ENCODE results near the gene FGFR3. TPM values are rescaled to one million over a fixed set of nuclear protein-coding genes. Genes with fewer than 3 reads are reported as not detected.

Gene FGFR3
- total and polyA plus RNA-seq, 2 of the 8 experiments (the other 6 are each of a cell fraction or from before 2014, with no cell fraction given) = 9.0 to 19.5 TPM

- WGBS, 2 experiments (ENCODE audit: extremely low coverage in 1 of 2, insufficient coverage in 1 of 2, insufficient read length in 1 of 2, insufficient replicate concordance in 2 of 2, low coverage in 1 of 2, low lambda C conversion rate in 2 of 2, missing lambda C conversion rate in 1 of 2) = 33% methylated on average over 31 of the region's 32 CpGs; no CpG with 5 or more reads in 1 of the 2 experiments
- H2BK5ac ChIP-seq (ENCODE audit: low read depth, low read length) = no peak overlapping the region
- H3K4me1 ChIP-seq (replicated peaks in 1 of 4; ENCODE audit: control insufficient read depth in 3 of 4, insufficient read depth in 4 of 4, low read length in 3 of 4) = peaks cover 0 to 14% (median 7%) of the 10 kb centered on the region in 4 experiments; a peak in 5 of 7 replicates
- POLR2A ChIA-PET (ENCODE audit: partially characterized antibody) = interaction anchor here (0.6 to 1.7 kb wide), 5 partner anchors 10 to 375 kb away, joined by 3 to 5 read pairs (median 4); partner anchors contain the start of gene NSD2
- no peak overlapping the region for H3K23ac ChIP-seq (ENCODE audit: insufficient read length)
- peak overlapping the region; percentile 62 to 79 (median 72) for H3K4me3 ChIP-seq (ENCODE audit: extremely low read depth in 1 of 4, insufficient read depth in 2 of 4, low read depth in 3 of 4, low read length in 4 of 4)
- H4K20me1 ChIP-seq (replicated peaks in 1 of 2; ENCODE audit: control insufficient read depth in 1 of 2, insufficient read depth in 2 of 2, low read length in 2 of 2) = peaks cover 18 to 28% of the 10 kb centered on the region in 2 experiments
- H2BK20ac ChIP-seq (ENCODE audit: low read length) = no peak overlapping the region
- no peak overlapping the region for H3K4ac ChIP-seq (replicated peaks; ENCODE audit: insufficient read length, low read depth, low read length)
- H3K9me3 ChIP-seq (ENCODE audit: insufficient read depth in 2 of 2, low read depth in 1 of 2, low read length in 1 of 2) = no peaks in the 10 kb centered on the region
- H3K27me3 ChIP-seq (replicated peaks in 1 of 4; ENCODE audit: control insufficient read depth in 3 of 4, extremely low read depth in 1 of 4, insufficient read depth in 3 of 4, low read length in 3 of 4) = peaks cover 41 to 60% (median 56%) of the 10 kb centered on the region in 4 experiments
- no peak overlapping the region for H2BK15ac ChIP-seq (ENCODE audit: low read length)
- H4K91ac ChIP-seq (replicated peaks; ENCODE audit: insufficient read length, low read length) = no peak overlapping the region
- H4K8ac ChIP-seq (ENCODE audit: extremely low read depth, insufficient read depth, low read length) = peak overlapping the region; percentile 19; the same call in 1 of the 2 replicates
- H2BK12ac ChIP-seq (ENCODE audit: low read depth, low read length) = no peak overlapping the region
- H3K56ac ChIP-seq (replicated peaks; ENCODE audit: insufficient read length, low read depth, low read length) = no peak overlapping the region
- DNase-seq (ENCODE audit: low read depth in 1 of 2, low spot score in 2 of 2) (no peak), FAIRE-seq (no peak)
- peak overlapping the region; percentile 55 to 81 for H3K4me2 ChIP-seq (ENCODE audit: insufficient read depth in 1 of 2, low read depth in 2 of 2, low read length in 2 of 2)
- H2BK120ac ChIP-seq (replicated peaks; ENCODE audit: low read depth, low read length) = no peak overlapping the region
- no peak overlapping the region for H3K27ac ChIP-seq (ENCODE audit: low read depth, low read length)
- no peaks in the 10 kb centered on the region; a peak in 1 of 8 replicates for H3K36me3 ChIP-seq (ENCODE audit: control insufficient read depth in 2 of 4, insufficient read depth in 4 of 4, low read length in 3 of 4)
- CTCF ChIA-PET (ENCODE audit: partially characterized antibody) = interaction anchor here (0.6 to 3.8 kb wide), 7 partner anchors 19 to 716 kb away, joined by 3 to 18 read pairs (median 6); no protein-coding TSS in a partner anchor
- peaks cover 13% of the 10 kb centered on the region for H3K79me1 ChIP-seq (ENCODE audit: low read depth, low read length)
- H3K18ac ChIP-seq (ENCODE audit: extremely low read depth, low read length) = no peak overlapping the region
- no peak overlapping the region for H2AFZ ChIP-seq (ENCODE audit: low read length)
- H3K14ac ChIP-seq (ENCODE audit: insufficient read length) = no peak overlapping the region
- H3K79me2 ChIP-seq (ENCODE audit: control insufficient read depth in 1 of 2, insufficient read depth in 2 of 2, low read length in 2 of 2) = peaks cover 0 to 20% of the 10 kb centered on the region in 2 experiments; a peak in 3 of 4 replicates
- no peak overlapping the region for H2AK5ac ChIP-seq (ENCODE audit: low read depth, low read length)
- no peak overlapping the region for H4K5ac ChIP-seq (ENCODE audit: insufficient read length, low read depth, low read length)
- peak overlapping the region in 1 of 4 experiments; percentile 20; a peak in 2 of 7 replicates for H3K9ac ChIP-seq (replicated peaks in 1 of 4; ENCODE audit: extremely low read depth in 1 of 4, low read depth in 3 of 4, low read length in 3 of 4)
- peaks cover 14% of the 10 kb centered on the region for H3K23me2 ChIP-seq (ENCODE audit: low read depth, low read length)
- peak; percentile 64 for TF ChIP-seq EZH2 (IDR thresholded peaks at IDR 0.05; ENCODE audit: low read depth, low read length, severe bottlenecking)
- TF ChIP-seq CTBP2 (IDR thresholded peaks at IDR 0.05; ENCODE audit: borderline replicate concordance, insufficient read depth, insufficient read length, low read length) = no peak
- TF ChIP-seq ATF3 (IDR thresholded peaks at IDR 0.05; ENCODE audit: insufficient read depth, low read depth, low read length) = no peak
- no peak; the same call in 1 of the 2 replicates for TF ChIP-seq RBBP5 (IDR thresholded peaks at IDR 0.05; ENCODE audit: borderline replicate concordance, low read depth, low read length)
- no peak for TF ChIP-seq BACH1 (IDR thresholded peaks at IDR 0.05; ENCODE audit: low read length)
- TF ChIP-seq E2F6 (IDR thresholded peaks at IDR 0.05) = peak; percentile 62; the same call in 1 of the 2 replicates
- peak; percentile 69; the same call in 1 of the 2 replicates for TF ChIP-seq SUZ12 (IDR thresholded peaks at IDR 0.05; ENCODE audit: low read length)
- TF ChIP-seq SIN3A (conservative IDR thresholded peaks at IDR 0.05 in 1 of 2, IDR thresholded peaks at IDR 0.05 in 1 of 2; ENCODE audit: low read depth in 1 of 2, low read length in 2 of 2) = no peak
- TF ChIP-seq SIRT6 (IDR thresholded peaks at IDR 0.05; ENCODE audit: low read length) = no peak
Measured at GRCh38 chr4:1856943-1857699, 64.0 kb downstream of the FGFR3 start.

All from H1 (cell line).